Nephron progenitor cell (in vitro differentiated cells): ENCODE results near the gene EPHA4.

ENCODE experiments used
- DNase-seq: peaks from one replicate; pipeline ENCODE4 v3.0.0; 2021
- H3K27ac Mint-ChIP-seq: 2 replicates; pipeline ENCODE4 v1.8.0; 2021; ENCODE audit warnings: mild to moderate bottlenecking, moderate library complexity, mixed read lengths
- H3K27me3 Mint-ChIP-seq: 2 replicates; pipeline ENCODE4 v1.8.0; 2021; ENCODE audit warnings: mild to moderate bottlenecking, low read depth, mixed read lengths; ENCODE audit not compliant: poor library complexity
- H3K36me3 Mint-ChIP-seq: 2 replicates; pipeline ENCODE4 v1.8.0; 2021; ENCODE audit warnings: low read depth, mixed read lengths
- H3K4me1 Mint-ChIP-seq: 2 replicates; pipeline ENCODE4 v1.8.0; 2021; ENCODE audit warnings: mixed read lengths
- H3K4me3 Mint-ChIP-seq: 2 replicates; pipeline ENCODE4 v1.8.0; 2021; ENCODE audit warnings: mild to moderate bottlenecking, moderate library complexity, mixed read lengths
- H3K9me3 Mint-ChIP-seq: 2 replicates; pipeline ENCODE4 v1.8.0; 2021; ENCODE audit warnings: mild to moderate bottlenecking, moderate library complexity, mixed read lengths
- CTCF ChIP-seq: fragments of 200-600 bp; sonication (generic); IDR thresholded peaks from 2 replicates; pipeline ENCODE4 v1.5.0; 2021; ENCODE audit warnings: antibody characterized with exemption

Gene EPHA4

GRCh38 chr2:221571551-221572218 is 419 bp downstream of the EPHA4 start:
- H3K9me3 Mint-ChIP-seq: no peaks in the 10 kb centered on the region
- H3K27ac Mint-ChIP-seq: peak overlapping the region; percentile 99
- peaks cover 3% of the 10 kb centered on the region for H3K36me3 Mint-ChIP-seq
- H3K4me1 Mint-ChIP-seq: peaks cover 61% of the 10 kb centered on the region
- no peak for TF ChIP-seq CTCF
- peaks cover 4% of the 10 kb centered on the region for H3K27me3 Mint-ChIP-seq
- peak; percentile 54 for DNase-seq
- H3K4me3 Mint-ChIP-seq: peak overlapping the region; percentile 99

GRCh38 chr2:221571025-221571550 is 1.0 kb downstream of the EPHA4 start:
- DNase-seq: peak; percentile 21
- Mint-ChIP-seq H3K9me3 (no peaks in the 10 kb centered on the region), H3K4me3 (peak overlapping the region; percentile 99), H3K36me3 (peaks cover 5% of the 10 kb centered on the region), H3K27ac (peak overlapping the region; percentile 93), H3K27me3 (peaks cover 4% of the 10 kb centered on the region), H3K4me1 (peaks cover 62% of the 10 kb centered on the region)
- no peak for TF ChIP-seq CTCF

DNA sequence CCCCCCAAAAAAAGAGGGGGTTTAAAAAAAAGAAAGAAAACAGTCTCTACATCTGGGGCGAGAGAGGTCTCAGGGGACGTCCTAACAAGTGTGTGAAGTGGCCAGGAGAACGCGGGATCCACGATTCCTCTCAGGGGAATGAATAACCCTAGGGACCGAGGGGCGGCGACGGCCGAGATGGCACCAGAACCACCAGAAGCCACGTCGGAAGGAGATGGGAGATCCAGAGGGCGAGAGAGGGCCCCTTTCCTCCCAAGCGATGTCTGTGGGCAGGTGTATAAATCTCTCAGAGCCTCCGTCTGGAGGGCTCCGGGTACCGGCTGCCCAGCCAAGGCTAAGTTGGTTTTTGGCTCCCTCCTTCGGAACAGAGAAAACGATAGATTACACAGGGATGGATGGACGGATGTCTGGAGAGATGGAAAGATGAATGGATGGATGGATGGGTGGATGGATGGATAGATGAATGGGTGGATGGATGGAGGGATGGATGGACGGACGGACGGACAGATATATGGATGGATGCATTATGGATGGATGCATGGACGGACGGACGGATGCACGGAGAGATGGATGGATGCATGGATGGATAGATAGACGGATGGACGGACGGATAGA is 1.7 kb downstream of the EPHA4 start:
- TF ChIP-seq CTCF: no peak
- Mint-ChIP-seq H3K4me1 (peaks cover 67% of the 10 kb centered on the region), H3K27ac (peak overlapping the region; percentile 93), H3K4me3 (peak overlapping the region; percentile 99), H3K27me3 (peaks cover 4% of the 10 kb centered on the region), H3K9me3 (no peaks in the 10 kb centered on the region), H3K36me3 (peaks cover 9% of the 10 kb centered on the region)
- peak; percentile 40 for DNase-seq

- no peak for TF ChIP-seq CTCF
- peak overlapping the region; percentile 99 for H3K4me3 Mint-ChIP-seq
These were observed 2.2 kb downstream of the EPHA4 start for GRCh38 chr2:221569871-221570270.

DNA sequence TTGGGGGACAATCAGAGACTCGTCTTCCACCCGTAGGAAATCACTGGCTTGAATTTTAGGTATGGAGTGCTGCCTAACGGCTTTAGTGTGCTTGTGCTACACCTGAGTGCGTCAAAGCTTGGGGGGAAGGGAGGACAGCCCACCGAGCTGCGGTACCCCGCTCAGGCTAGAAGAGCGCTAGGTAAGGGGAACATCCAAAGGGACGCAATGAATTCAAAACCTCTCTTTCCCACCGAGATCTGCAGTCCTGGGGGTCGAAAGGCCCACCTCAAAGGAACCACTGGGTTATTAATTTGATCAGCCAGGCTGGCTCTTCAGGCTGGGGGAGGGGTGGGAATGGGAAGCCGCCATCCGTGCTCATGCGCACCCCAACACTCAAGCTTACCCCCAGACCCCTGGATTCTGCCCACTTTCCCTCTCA is 2.7 kb downstream of the EPHA4 start:
- peak overlapping the region; percentile 98 for H3K27ac Mint-ChIP-seq
- H3K4me1 Mint-ChIP-seq: peaks cover 67% of the 10 kb centered on the region

More at GRCh38 chr2:221569871-221570270, 2.2 kb downstream of the EPHA4 start:
- Mint-ChIP-seq H3K36me3 (peaks cover 9% of the 10 kb centered on the region), H3K9me3 (no peaks in the 10 kb centered on the region), H3K27me3 (peaks cover 4% of the 10 kb centered on the region), H3K4me1 (peaks cover 67% of the 10 kb centered on the region), H3K27ac (peak overlapping the region; percentile 77)
- peak; percentile 54 for DNase-seq

More for the DNA sequence above, 2.7 kb downstream of the EPHA4 start:
- no peaks in the 10 kb centered on the region for H3K9me3 Mint-ChIP-seq
- peak overlapping the region; percentile 99 for H3K4me3 Mint-ChIP-seq
- DNase-seq: peak; percentile 34
- H3K36me3 Mint-ChIP-seq: peaks cover 9% of the 10 kb centered on the region
- TF ChIP-seq CTCF: no peak
- H3K27me3 Mint-ChIP-seq: peaks cover 4% of the 10 kb centered on the region
